Activated CD4-positive, alpha-beta T cell treated with anti-CD3 and anti-CD28 coated beads for 1 hour (primary cell): Measurements from ENCODE around the gene SNAP29.
A peak's percentile ranks its signal among the peaks of the same experiment; 100 is the strongest.
"Not testable (repeated sequence)": the region's sequence is repeated elsewhere in the genome, so short reads cannot be mapped to it uniquely, and the experiment has no call there.

Experiments
- DNase-seq: peaks from one replicate; pipeline ENCODE4 v3.0.0-alpha.2; 2020

The SNAP29 gene

GRCh38 chr22:20867179-20868024, 8.6 kb downstream of the SNAP29 start:
- DNase-seq = no peak

DNA sequence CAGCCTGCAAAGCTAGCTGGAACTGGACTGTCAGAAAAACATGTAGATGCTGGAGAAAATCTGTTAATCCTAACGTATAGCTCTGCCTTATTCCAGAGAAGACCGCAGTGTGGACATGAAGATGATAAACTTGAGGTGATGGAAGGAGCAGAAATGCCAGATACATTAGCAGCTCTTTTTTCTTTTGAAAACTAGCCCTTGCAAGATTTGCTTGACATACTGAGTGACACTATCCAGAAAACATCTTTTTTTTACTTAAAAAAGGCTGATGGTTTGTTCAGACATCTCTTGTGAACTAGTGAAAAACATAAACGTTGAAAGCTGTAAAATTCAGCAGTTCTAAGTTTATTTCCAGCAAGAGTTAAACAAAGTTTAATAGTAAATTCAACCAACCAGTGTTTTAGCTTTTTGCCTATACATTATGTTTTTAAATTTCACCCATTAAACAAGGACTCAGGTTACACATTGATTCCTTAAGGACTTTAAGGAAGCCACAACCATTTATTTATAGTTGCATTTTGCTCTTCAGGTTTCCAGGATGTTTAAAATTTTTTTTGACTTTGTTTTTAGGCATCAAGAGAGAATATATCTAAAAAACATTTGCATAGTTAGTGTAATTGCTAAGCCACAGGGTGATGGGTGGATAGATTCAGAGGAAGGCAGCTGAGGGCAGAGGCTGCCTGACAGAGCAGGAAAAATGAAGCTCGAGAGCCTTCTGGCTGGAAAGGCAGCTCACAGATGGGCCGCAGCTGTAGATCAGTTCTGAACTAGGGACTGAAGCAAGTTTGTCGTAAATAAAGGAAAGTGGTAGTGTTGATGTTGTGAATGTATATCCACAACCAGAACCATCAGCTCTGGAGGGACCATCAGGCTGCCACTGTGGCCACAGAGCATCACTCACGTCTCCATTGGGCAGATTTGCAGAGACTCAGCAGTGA, 9.5 kb downstream of the SNAP29 start:
- DNase-seq = no peak

DNA sequence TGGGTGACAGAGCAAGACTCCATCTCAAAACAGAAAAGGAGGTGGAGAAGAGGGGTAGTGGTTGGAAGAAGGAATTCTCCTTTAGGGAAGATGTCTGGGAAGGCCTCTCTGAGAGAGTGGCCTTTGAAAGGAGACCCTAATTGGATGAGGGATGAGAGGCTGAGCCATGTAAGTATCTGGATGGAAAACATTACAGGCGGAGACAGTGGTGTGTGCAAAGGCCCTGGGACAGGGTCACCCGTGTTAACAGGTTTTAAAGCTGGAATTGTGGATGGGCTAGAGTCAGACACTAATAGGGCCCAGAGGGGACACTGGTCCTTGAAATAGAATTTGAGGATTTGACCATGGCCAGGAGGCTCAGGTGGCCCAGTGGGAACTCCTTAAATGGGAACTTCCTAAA, 10.4 kb downstream of the SNAP29 start:
- DNase-seq = no peak

GRCh38 chr22:20873214-20873613, 14.4 kb downstream of the SNAP29 start:
- DNase-seq = no peak

- DNase-seq = no peak
Measured at GRCh38 chr22:20875296-20875695, 16.5 kb downstream of the SNAP29 start.

DNA sequence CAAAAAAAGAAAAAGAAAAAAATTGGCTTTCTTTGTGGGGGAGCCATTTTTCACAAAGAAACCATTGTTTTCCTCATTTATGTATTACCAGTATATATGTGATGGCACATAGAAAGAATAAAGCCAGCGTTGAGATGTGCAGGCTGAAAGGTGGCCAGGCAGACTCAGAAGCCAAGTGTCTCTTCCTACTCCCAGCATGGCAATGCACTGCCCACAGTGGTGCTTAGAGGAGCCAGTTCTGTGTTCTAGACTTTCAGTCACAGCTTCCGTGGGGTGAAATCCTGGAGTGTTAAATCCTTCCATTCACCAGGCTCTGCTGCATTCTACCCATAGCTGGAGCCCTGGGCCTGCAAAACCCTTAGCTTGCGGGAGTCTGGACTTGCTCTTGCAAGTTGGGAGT, 18.9 kb downstream of the SNAP29 start:
- DNase-seq = no peak

DNA sequence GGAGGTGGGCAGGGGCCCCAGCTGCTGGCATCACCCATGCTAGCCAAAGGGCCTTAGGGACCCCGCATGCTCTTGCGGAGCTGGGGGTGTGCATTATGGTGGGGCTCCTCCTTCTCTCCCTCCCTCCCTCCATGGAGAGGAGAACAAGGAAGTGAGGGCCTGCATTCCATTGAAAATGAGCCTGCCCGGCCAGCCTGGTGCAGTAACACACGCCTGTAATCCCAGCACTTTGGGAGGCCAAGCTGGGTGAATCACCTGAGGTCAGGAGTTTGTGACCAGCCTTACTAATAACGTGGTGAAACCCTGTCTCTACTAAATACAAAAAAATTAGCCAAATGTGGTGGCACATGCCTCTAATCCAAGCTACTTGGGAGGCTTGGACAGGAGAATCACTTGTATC, 22.4 kb downstream of the SNAP29 start:
- no peak for DNase-seq

DNA sequence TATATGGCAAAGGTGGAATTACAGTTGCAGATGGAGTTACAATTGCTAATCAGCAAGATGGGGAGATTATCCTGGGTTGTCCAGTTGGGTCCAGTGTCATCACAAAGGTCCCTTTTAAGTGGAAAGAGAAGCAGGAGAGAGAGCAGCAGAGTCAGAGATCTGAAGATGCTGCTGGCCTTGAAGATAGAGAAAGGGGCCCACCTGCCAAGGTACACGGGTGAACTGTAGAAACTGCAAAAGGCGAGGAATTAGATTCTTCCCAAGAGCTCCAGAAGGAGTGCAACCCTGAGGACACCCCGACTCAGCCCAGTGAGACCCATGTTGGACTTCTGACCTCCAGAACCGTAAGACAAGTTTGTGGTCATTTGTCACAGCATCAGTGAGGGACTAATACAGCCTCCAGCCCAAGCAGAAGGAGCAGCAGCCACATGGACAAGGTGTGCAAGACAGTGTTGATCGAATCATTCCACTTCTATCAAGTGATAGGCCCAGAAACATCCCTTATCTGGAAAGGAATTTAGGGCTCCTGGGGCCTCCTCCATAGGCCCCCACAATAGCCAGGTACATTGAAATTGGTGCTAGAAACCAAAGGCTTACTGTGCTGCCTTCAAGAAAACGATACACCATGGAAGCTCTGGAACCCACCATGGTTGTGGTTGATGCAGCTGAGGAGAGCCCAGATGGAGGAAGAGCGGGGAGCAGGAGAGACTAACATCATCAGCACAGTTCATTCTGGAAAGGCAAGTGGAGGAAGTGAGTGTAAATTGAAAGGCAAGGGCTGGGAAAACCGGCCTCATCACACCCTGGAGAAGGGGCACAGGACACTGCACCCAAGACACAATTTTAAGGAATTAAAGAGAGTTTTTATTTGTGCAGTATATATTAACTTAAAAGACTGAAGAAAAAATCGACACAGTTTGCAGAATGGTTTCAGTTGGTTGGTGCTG, 23.3 kb downstream of the SNAP29 start:
- DNase-seq = no peak

GRCh38 chr22:20882855-20883254, 24.0 kb downstream of the SNAP29 start:
- no peak for DNase-seq

DNA sequence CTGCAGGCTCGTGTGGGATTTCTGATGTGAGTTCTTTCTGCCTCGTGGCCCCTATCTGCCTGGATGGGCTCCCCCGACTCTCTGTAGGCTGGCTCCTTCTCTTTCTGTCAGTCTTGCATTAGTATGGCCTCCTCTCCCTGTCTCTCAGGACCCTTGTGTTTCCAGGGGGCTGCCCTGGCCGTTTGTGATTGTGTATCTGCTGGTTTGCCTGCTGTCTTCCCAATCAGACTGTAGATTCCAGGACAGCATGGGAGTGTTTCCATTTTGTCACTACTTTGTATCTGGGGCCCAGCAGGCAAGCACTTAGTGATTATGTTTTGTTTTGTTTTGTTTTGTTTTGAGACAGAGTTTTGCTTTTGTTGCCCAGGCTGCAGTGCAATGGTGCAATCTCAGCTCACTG, 25.6 kb downstream of the SNAP29 start:
- DNase-seq = no peak

- DNase-seq = no peak
Measured at GRCh38 chr22:20885017-20885556, 26.3 kb downstream of the SNAP29 start.

DNA sequence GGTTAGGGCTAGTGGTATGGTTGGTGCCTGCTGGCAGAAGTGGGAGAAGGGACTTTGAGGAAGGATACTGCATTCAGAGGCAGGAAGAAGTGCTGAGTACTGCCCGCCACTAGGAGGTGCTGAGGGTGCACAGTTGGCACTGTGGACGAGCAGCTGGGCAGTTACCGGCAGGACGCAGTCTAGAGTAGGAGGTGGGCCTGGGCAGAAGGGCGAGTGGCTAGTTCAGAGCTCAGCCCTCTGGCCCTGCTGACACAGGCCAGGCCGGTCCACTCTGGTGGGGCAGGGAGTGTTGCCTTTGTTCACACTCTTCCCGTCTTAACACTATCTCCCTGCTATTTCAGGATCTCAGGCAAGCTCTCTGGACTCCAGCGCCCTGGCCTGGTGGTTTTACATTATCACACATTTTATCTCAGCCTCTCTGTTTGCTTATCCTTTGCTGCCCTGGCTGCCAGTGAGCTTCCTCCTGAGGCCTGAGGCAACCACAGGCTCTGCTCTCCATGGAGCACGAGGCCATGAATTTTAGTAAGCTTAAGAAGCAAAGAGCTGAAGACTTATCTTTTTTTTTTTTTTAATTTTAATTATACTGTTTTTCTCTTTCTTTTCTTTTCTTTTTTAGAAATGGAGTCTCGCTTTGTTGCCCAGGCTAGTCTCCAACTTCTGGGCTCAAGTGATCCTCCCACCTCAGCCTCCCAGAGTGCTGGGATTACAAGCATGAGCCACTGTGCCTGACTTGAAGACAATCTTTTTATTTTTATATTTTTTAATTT, 26.9 kb downstream of the SNAP29 start:
- peak; percentile 11 for DNase-seq

- DNase-seq = no peak
Measured at GRCh38 chr22:20887375-20887774, 28.6 kb downstream of the SNAP29 start.

GRCh38 chr22:20889025-20889704, 30.4 kb downstream of the SNAP29 start:
- no peak for DNase-seq

- no peak for DNase-seq
Measured at GRCh38 chr22:20889904-20890540, 31.2 kb downstream of the SNAP29 start.

- DNase-seq = no peak
Measured at GRCh38 chr22:20890975-20891374, 32.2 kb downstream of the SNAP29 start.

DNA sequence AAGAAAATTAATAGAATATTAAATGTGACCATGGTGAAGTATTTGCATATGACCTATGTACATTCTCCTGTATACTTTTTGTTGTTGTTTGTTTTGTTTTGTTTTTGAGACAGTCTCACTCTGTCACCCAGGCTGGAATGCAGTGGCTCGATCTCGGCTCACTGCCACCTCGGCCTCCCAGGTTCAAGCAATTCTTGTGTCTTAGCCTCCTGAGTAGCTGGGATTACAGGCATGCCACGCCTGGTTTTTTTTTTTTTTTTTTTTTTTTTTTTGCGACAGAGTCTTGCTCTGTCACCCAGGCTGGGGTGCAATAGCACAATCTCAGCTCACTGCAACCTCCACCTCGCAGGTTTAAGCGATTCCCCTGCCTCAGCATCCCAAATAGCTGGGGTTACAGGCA, 38.9 kb downstream of the SNAP29 start:
- not testable (repeated sequence) for DNase-seq

GRCh38 chr22:20899827-20900423, 41.1 kb downstream of the SNAP29 start:
- DNase-seq = no peak

DNA sequence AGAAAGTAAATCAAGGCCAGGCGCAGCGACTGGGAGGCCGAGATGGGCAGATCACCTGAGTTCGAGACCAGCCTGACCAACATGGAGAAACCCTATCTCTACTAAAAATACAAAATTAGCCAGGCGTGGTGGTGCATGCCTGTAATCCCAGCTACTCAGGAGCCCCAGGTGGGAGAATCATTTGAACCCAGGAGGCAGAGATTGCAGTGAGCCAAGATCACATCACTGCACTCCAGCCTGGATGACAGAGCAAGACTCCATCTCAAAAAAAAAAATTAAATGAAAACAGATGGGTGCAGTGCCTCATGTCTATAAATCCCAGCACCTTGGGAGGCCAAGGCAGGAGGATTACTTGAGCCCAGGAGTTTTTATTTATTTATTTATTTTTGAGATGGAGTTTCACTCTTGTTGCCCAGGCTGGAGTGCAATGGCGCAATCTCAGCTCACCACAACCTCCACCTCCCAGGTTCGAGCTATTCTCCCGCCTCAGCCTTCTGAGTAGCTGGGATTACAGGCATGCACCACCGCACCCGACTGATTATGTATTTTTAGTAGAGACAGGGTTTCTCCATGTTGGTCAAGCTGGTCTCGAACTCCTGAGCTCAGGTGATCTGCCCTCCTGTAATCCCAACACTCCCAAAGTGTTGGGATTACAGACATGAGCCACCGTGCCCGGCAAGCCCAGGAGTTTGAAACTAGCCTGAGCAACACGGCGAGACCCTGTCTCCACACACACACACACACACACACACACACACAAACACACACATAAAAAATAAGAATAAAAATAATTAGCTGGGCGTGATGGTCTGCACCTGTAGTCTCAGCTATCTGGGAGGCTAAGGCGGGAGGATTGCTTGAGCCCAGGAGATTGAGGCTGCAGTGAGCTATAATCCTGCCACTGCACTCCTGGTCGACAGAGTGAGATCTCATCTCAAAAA, 42.6 kb downstream of the SNAP29 start:
- not testable (repeated sequence) for DNase-seq
